Measurements from ENCODE around the gene EME1.
"Not testable (repeated sequence)": the region's sequence is repeated elsewhere in the genome, so short reads cannot be mapped to it uniquely, and the experiment has no call there.

The EME1 gene

DNA sequence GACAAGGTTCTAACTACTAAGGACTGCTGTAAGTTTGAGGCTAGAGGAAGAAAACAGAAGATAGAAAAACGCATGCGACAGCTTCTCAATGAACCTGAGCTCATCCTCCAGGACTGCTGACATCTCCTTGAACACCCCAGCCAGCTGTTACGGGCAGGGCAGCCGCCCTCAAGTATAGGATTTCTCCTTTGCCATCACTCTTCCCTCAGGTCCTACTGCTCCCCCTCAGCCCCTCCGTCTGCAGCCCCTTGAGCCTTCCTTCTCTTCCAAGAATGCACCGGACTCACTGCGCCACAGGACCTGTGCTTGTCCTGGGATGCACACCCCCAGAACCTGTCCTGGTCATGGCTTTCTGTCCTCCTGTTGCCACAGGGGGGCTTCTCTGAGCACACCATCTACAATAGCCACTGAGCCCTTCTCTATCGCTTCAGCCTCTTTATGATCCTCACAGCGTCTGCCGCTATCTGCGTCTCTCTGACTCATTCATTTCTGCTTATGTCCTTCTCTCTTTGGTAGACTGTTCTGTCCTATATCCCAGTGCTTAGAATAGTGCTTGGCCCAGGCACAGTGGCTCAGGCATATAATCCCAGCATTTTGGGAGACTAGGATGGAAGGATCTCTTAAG, 42.8 kb upstream of the EME1 start:
- no peak for DNase-seq (ENCODE audit: low read depth)
- TF ChIP-seq, protein P1, sequence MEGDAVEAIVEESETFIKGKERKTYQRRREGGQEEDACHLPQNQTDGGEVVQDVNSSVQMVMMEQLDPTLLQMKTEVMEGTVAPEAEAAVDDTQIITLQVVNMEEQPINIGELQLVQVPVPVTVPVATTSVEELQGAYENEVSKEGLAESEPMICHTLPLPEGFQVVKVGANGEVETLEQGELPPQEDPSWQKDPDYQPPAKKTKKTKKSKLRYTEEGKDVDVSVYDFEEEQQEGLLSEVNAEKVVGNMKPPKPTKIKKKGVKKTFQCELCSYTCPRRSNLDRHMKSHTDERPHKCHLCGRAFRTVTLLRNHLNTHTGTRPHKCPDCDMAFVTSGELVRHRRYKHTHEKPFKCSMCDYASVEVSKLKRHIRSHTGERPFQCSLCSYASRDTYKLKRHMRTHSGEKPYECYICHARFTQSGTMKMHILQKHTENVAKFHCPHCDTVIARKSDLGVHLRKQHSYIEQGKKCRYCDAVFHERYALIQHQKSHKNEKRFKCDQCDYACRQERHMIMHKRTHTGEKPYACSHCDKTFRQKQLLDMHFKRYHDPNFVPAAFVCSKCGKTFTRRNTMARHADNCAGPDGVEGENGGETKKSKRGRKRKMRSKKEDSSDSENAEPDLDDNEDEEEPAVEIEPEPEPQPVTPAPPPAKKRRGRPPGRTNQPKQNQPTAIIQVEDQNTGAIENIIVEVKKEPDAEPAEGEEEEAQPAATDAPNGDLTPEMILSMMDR (IDR thresholded peaks at IDR 0.05; ENCODE audit: low read depth, low read length, missing control alignments) = no peak
- H3K4me3 ChIP-seq (ENCODE audit: low read depth, low read length) = no peak overlapping the region

DNA sequence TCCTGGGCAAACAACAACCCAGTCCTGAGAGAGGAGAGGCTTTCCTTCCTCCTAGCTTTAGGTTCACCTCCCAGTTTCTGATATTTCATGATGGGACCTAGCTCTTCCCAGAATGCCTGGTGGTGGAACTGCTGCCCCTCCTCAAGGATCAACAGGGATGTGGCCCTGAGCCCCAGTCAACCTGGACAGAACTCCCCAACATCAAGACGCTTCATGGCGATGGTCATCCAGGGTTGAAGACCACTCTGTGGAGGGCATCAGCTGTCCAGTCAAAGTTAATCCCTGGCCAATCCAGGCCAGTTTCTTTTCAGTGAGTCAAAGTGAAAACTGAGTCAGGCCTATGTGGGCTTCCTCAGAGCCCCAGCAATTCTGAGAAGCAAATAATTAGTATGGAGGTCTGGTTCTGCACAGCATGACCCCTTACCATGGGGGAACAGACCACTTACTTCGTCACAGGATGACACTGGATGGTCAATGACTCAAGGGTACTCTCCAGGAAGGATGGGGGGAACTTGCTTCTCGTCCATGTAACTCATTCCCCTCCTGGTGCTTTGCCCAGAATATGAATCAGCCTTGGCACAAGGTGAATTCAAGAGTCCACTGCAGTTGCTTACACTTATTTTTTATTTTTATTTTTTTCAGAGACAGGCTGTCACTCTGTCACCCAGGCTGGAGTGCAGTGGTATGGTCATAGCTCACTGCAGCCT, 41.8 kb upstream of the EME1 start:
- TF ChIP-seq, protein P1 (IDR thresholded peaks at IDR 0.05; ENCODE audit: low read depth, low read length, missing control alignments) = no peak
- no peak overlapping the region for H3K4me3 ChIP-seq (ENCODE audit: low read depth, low read length)
- no peak for DNase-seq (ENCODE audit: low read depth)

DNA sequence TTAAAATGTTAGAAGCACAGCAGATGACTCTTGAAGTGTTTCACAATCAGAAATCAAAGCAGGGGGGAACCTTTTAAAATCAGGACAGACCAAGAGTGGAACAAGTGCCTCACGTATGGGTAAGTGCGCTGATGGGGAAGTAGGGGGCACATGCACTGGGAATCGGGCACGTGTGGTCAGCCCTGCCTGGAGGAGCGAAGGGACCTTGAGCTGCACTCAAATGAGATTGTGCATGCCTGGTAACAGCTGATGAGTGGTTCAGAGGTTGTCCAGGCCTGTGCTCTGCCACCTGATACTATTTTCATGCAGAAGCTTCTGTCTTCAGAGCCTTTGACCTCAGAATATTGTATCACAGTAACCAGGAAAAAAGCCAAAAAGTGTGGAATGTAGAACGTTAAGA, 40.8 kb upstream of the EME1 start:
- DNase-seq (ENCODE audit: low read depth) = no peak
- H3K4me3 ChIP-seq (ENCODE audit: low read depth, low read length) = no peak overlapping the region
- TF ChIP-seq, protein P1 (IDR thresholded peaks at IDR 0.05; ENCODE audit: low read depth, low read length, missing control alignments) = no peak

DNA sequence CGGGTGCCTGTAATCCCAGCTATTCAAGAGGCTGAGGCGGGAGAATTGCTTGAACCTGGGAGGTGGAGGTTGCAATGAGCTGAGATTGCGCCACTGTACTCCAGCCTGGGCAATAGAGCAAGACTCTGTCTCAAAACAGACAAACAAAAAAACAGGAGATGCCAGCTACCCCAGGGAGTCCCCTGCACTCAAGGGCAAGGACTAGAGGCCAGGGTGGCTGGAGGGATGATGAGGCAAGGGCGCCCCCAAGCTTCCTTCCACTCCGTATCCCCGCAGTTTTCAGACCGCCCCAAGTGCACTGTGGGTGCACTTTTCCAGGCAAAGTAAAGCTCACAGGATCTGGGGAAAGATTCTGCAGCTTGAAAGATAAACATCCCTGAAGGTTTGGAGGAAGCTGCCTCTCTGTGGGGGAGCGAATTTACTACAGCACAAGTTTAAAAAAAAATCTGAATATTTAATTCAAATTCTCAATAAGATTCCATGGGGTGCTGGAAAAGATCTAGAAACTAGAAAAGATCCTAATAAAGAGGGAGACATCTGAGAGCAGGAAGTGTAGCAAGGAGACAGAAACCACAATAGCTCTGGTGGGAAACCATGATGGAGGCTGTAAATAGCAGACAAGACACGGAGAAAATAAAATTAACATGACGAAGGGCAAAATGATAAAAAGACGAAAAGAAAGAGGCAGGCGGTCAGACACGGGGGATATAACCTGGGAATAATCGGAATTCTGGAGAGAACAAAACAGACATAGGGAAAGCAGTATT, 39.6 kb upstream of the EME1 start:
- DNase-seq (ENCODE audit: low read depth); H3K4me3 ChIP-seq (ENCODE audit: low read depth, low read length): not testable (repeated sequence)

DNA sequence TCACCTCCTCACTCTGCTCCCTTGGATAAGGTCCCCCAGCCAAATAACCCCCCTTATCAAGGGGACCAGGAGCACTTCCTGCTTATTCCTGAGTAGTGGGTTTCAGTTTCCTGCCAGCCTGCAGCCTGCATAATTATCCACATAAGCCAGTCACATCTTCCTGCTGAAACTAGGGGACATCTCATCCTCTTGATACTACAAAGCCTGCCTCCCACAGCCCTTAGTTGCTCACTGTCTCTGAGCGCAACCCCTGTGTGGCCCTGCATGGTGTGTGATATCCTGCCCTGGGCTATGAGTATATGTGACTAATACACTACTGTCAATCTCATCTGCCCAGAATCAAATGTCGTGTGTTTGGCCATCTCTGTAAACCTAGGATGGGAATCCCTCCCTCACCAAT, 35.1 kb upstream of the EME1 start:
- no peak for DNase-seq (ENCODE audit: low read depth)
- TF ChIP-seq, protein P1 (IDR thresholded peaks at IDR 0.05; ENCODE audit: low read depth, low read length, missing control alignments) = no peak
- H3K4me3 ChIP-seq (ENCODE audit: low read depth, low read length) = no peak overlapping the region

DNA sequence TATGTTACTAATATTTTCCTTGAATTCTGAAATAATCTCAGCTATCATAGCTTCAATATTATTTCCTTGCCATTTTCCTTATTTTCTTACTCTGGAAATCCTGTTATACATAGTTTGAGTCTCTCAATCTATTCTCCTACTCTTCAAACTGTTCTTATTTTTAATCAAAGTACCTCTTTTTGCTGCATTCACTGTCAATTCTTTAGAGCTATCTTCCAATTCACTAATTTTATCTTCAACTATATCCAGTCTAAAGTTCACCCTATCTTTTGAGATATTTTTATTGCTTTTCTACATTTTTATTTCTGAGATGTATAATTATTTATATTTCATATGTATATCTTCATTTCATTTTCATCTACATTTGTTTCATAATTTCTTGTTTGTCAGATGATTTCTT, 34.4 kb upstream of the EME1 start:
- TF ChIP-seq, protein P1 (IDR thresholded peaks at IDR 0.05; ENCODE audit: low read depth, low read length, missing control alignments) = no peak
- DNase-seq (ENCODE audit: low read depth) = no peak

DNA sequence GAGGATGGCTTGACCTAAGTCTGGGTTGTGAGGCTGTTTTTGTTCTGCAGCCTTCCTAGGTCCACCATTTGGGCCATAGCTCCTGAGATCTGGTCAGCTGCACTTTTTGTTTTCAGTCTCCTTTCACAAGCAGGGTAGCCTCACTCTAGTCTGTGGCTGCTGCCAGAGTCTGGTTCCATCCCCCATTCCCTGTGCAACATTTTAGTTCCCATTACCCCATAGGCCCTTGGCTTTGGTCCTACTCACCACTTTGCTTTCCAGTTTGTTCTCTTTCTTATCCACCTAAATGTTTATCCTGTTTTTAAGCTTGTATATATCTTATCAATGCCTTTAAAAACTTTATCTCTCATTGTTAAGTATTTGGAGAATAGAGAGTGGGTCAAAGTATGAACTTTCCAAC, 33.6 kb upstream of the EME1 start:
- TF ChIP-seq, protein P1 (IDR thresholded peaks at IDR 0.05; ENCODE audit: low read depth, low read length, missing control alignments) = no peak
- DNase-seq (ENCODE audit: low read depth) = no peak
- no peak overlapping the region for H3K4me3 ChIP-seq (ENCODE audit: low read depth, low read length)

More for the DNA sequence above, 34.4 kb upstream of the EME1 start:
- H3K4me3 ChIP-seq (ENCODE audit: low read depth, low read length) = no peak overlapping the region

Measured in GM12864 (cell line).